Measurements from ENCODE around the gene TATDN2. TPM values are rescaled to one million over a fixed set of nuclear protein-coding genes. Genes with fewer than 3 reads are reported as not detected.

TATDN2 gene
- total and polyA plus RNA-seq, 9 of the 15 experiments (the other 6 are each of a cell fraction or from before 2014, with no cell fraction given), result 5.2 to 44.7 (median 25.8) TPM

GRCh38 chr3:10224794-10225665 lies 23.2 kb upstream of the TATDN2 start (continued):
- TF ChIP-seq ZNF311 (CRISPR knock-in tag; IDR thresholded peaks at IDR 0.05), result no peak
- no peak for TF ChIP-seq EZH2 (IDR thresholded peaks at IDR 0.05; ENCODE audit: borderline replicate concordance, low read depth, low read length)
- TF ChIP-seq ZNF263 (CRISPR knock-in tag; IDR thresholded peaks at IDR 0.05; ENCODE audit: borderline replicate concordance), result no peak
- TF ChIP-seq NFIC (IDR thresholded peaks at IDR 0.05), result peak; percentile 97
- no peak for TF ChIP-seq ZBTB26 (CRISPR knock-in tag; IDR thresholded peaks at IDR 0.05)
- TF ChIP-seq YY1 (IDR thresholded peaks at IDR 0.05; ENCODE audit: borderline replicate concordance in 1 of 3, control insufficient read depth in 1 of 3, extremely low read depth in 1 of 3, insufficient read depth in 3 of 3, insufficient read length in 1 of 3, insufficient replicate concordance in 2 of 3, low read depth in 1 of 3, low read length in 2 of 3), result no peak
- no peak for TF ChIP-seq DIDO1 (tag; IDR thresholded peaks at IDR 0.05; ENCODE audit: low read depth)
- TF ChIP-seq RFX1 (IDR thresholded peaks at IDR 0.05), result no peak
- 0 out of 2 replicates have a peak, but pooled peaks have one; percentile 32 for TF ChIP-seq DPF2 (IDR thresholded peaks at IDR 0.05)
- TF ChIP-seq ZNF24 (IDR thresholded peaks at IDR 0.05), result no peak; the same call in 1 of the 2 replicates
- TF ChIP-seq ZNF280A (IDR thresholded peaks at IDR 0.05; ENCODE audit: low read depth, partially characterized antibody), result no peak
- TF ChIP-seq HCFC1 (IDR thresholded peaks at IDR 0.05; ENCODE audit: low read depth, low read length), result no peak
- no peak for TF ChIP-seq ZNF318 (IDR thresholded peaks at IDR 0.05; ENCODE audit: borderline replicate concordance in 1 of 2, low read depth in 1 of 2)
- TF ChIP-seq ZNF780A (CRISPR knock-in tag; IDR thresholded peaks at IDR 0.05), result no peak
- TF ChIP-seq BCL6 (CRISPR knock-in tag; IDR thresholded peaks at IDR 0.05), result no peak

Measured in K562 (cell line).